ENCODE results near the gene ELAPOR1.

- TF ChIP-seq CTCF (conservative IDR thresholded peaks at IDR 0.05; ENCODE audit: low read length) (no peak), EZH2phosphoT487 (IDR thresholded peaks at IDR 0.05; ENCODE audit: borderline replicate concordance, low read depth, low read length) (no peak)
Measured at GRCh38 chr1:109140392-109140791, 26.5 kb downstream of the ELAPOR1 start.
